Endothelial cell of umbilical vein (primary cell): ENCODE data around the gene TUSC2. TPM values are rescaled to one million over a fixed set of nuclear protein-coding genes. Genes with fewer than 3 reads are reported as not detected.

Experiments
- BruUV-seq: library from RNA; stranded (reverse); fragments of 400-500 nt; replicated peaks from 2 replicates; lab custom pipeline; 2021; lab: Mats Ljungman, UMichigan
- CTCF ChIA-PET: fragments of 300-600, 350-600 bp; sonication (Branson Sonifier 250); formaldehyde crosslinking; loops from one replicate; lab custom pipeline; 2021; ENCODE audit warnings: antibody characterized with exemption, inconsistent platforms; lab: Charles Lee
- POLR2A ChIA-PET: fragments of 300-600, 350-600 bp; sonication (Branson Sonifier 250); formaldehyde crosslinking; loops from one replicate; lab custom pipeline; 2021; ENCODE audit warnings: antibody characterized with exemption, inconsistent platforms; lab: Charles Lee
- DNase-seq: peaks from one replicate; pipeline ENCODE4 v3.0.0-alpha.2; 2011; ENCODE audit warnings: low read depth, low spot score
- FAIRE-seq: peaks from 2 replicates; lab custom pipeline; 2011; peaks lifted over from hg19 to GRCh38; lab: Jason Lieb, UNC
- H2AFZ ChIP-seq: 2 replicates; pipeline ENCODE4 v1.6.0; 2012; ENCODE audit warnings: low read depth, low read length, control low read depth, inconsistent platforms
- H3K27ac ChIP-seq: 2 replicates; pipeline ENCODE4 v1.5.1; 2011; ENCODE audit warnings: low read depth, mild to moderate bottlenecking, control low read depth, low read length, moderate library complexity; ENCODE audit not compliant: insufficient read depth
- H3K27me3 ChIP-seq, 2 experiments: 2 replicates each; pipeline versions ENCODE4 v1.6.0 to v1.6.1; 2011; ENCODE audit warnings: low read length in 2 of 2, mixed read lengths in 1 of 2; ENCODE audit not compliant: control insufficient read depth in 2 of 2, insufficient read depth in 2 of 2
- H3K36me3 ChIP-seq, 2 experiments: 2 replicates in 1 of 2; 3 replicates in 1 of 2; pipeline ENCODE4 v1.5.1; 2011; ENCODE audit warnings: low read length in 2 of 2, mild to moderate bottlenecking in 1 of 2, moderate library complexity in 1 of 2; ENCODE audit not compliant: control insufficient read depth in 2 of 2, insufficient read depth in 2 of 2; ENCODE audit errors: extremely low read depth in 1 of 2
- H3K4me1 ChIP-seq: 3 replicates; pipeline ENCODE4 v1.5.1; 2011; ENCODE audit warnings: mild to moderate bottlenecking, low read length; ENCODE audit not compliant: control insufficient read depth, insufficient read depth; ENCODE audit errors: extremely low read depth
- H3K4me2 ChIP-seq: 2 replicates; pipeline ENCODE4 v1.6.1; 2011; ENCODE audit warnings: low read length, control low read depth, mixed read lengths; ENCODE audit not compliant: insufficient read depth
- H3K4me3 ChIP-seq, 3 experiments: fragments of 200-600 bp in 1 of 3; sonication (generic), shearing (Covaris generic) in 1 of 3; replicated peaks in 1 of 3; 2 replicates each; pipeline ENCODE4 v1.5.1; 2011 to 2016; ENCODE audit warnings: control low read depth in 3 of 3, low read length in 3 of 3, mild to moderate bottlenecking in 2 of 3, inconsistent platforms in 1 of 3, low read depth in 1 of 3, moderate library complexity in 1 of 3; ENCODE audit not compliant: insufficient read depth in 1 of 3
- H3K79me2 ChIP-seq: 2 replicates; pipeline ENCODE4 v1.6.0; 2012; ENCODE audit warnings: low read length, inconsistent platforms; ENCODE audit not compliant: control insufficient read depth, insufficient read depth
- H3K9ac ChIP-seq: replicated peaks from 2 replicates; pipeline ENCODE3; 2011; ENCODE audit warnings: low read length, control low read depth; ENCODE audit not compliant: insufficient read depth; ENCODE audit errors: extremely low read depth
- H3K9me1 ChIP-seq: replicated peaks from 3 replicates; pipeline ENCODE4 v1.6.0; 2011; ENCODE audit warnings: mild to moderate bottlenecking, low read length; ENCODE audit not compliant: control insufficient read depth, insufficient read depth; ENCODE audit errors: extremely low read depth
- H3K9me3 ChIP-seq: replicated peaks from 2 replicates; pipeline ENCODE4 v1.5.1; 2012; ENCODE audit warnings: low read length, inconsistent platforms; ENCODE audit not compliant: control insufficient read depth, insufficient read depth
- H4K20me1 ChIP-seq: replicated peaks from 2 replicates; pipeline ENCODE3; 2011; ENCODE audit warnings: mild to moderate bottlenecking, low read length; ENCODE audit not compliant: control insufficient read depth, insufficient read depth; ENCODE audit errors: extremely low read depth
- CTCF ChIP-seq, 2 donors: IDR thresholded peaks; 1 replicate in 1 of 2; 2 replicates in 1 of 2; pipeline ENCODE4 v1.5.1; 2011; ENCODE audit warnings: low read length in 2 of 2, mild to moderate bottlenecking in 2 of 2, moderate library complexity in 2 of 2, control low read depth in 1 of 2, inconsistent platforms in 1 of 2, low read depth in 1 of 2; ENCODE audit not compliant: insufficient read depth in 1 of 2; ENCODE audit errors: extremely low read depth in 1 of 2
- EZH2 ChIP-seq: IDR thresholded peaks from 2 replicates; pipeline ENCODE4 v1.6.1; 2012; ENCODE audit warnings: borderline replicate concordance, low read depth, mild to moderate bottlenecking, moderate library complexity, low read length, inconsistent platforms; ENCODE audit not compliant: severe bottlenecking
- GATA2 ChIP-seq: IDR thresholded peaks from 2 replicates; pipeline ENCODE4 v1.7.0; 2011; ENCODE audit warnings: low read depth, mild to moderate bottlenecking, moderate library complexity, mixed read lengths, low read length; ENCODE audit not compliant: insufficient read length, insufficient read depth
- MAX ChIP-seq: IDR thresholded peaks from 2 replicates; pipeline ENCODE4 v1.6.1; 2011; ENCODE audit not compliant: insufficient read depth, insufficient read length
- dilution Hi-C: fragments of 300-500 bp; cut with MboI; formaldehyde crosslinking; loops from one replicate; pipeline ENCODE4 v1.15.0; 2019; ENCODE audit warnings: low sequenced_read_pairs; ENCODE audit not compliant: extremely low pct_ligation_motif_present
- intact Hi-C: fragments of 100-400 bp; cut with micrococcal nuclease; formaldehyde crosslinking; loops from one replicate; pipeline ENCODE4 v1.10.0; 2022
- polyA plus RNA-seq, 4 experiments: library from polyadenylated mRNA; depleted of rRNA in 3 of 4; stranded (reverse) in 3 of 4; unstranded in 1 of 4; fragments of >200 nt; gene quantifications; 2 replicates each; pipeline versions ENCODE4 v1.2.1 to v1.2.3, GENCODE V29; 2011 to 2012; ENCODE audit warnings: missing spikeins in 1 of 4
- total RNA-seq: library from RNA; stranded (reverse); gene quantifications from 2 replicates; pipeline ENCODE4 v1.2.3, GENCODE V29; 2021

The TUSC2 gene
- total and polyA plus RNA-seq, 2 donors (not counting 3 experiments of a cell fraction or from before 2014, with no cell fraction given): 30.0 to 89.0 TPM

- BruUV-seq: no TSS peak
- CTCF ChIA-PET: interaction anchor here (2.4 kb wide), 1 partner anchor 31 kb away, joined by 18 read pairs; no protein-coding TSS in a partner anchor
- POLR2A ChIA-PET: no interaction called here
- no peaks in the 10 kb centered on the region for H3K9me1 ChIP-seq
- peak overlapping the region; percentile 16 for H3K9ac ChIP-seq
- no peaks in the 10 kb centered on the region for H4K20me1 ChIP-seq
- dilution Hi-C loops: no loop called here
- H3K4me2 ChIP-seq: peak overlapping the region; percentile 26
- H3K4me3 ChIP-seq: no peak overlapping the region
- no peaks in the 10 kb centered on the region for H3K27me3 ChIP-seq
- intact Hi-C loops: no loop called here
- H2AFZ ChIP-seq: peak overlapping the region; percentile 47
- DNase-seq: no peak
- H3K27ac ChIP-seq: peak overlapping the region; percentile 4
- TF ChIP-seq CTCF (IDR thresholded peaks at IDR 0.05; ENCODE audit: extremely low read depth in 1 of 2, insufficient read depth in 1 of 2, low read depth in 1 of 2, low read length in 2 of 2) (no peak), GATA2 (no peak), MAX (no peak), EZH2 (no peak)
- no peaks in the 10 kb centered on the region for H3K9me3 ChIP-seq
- H3K4me1 ChIP-seq: peaks cover 14% of the 10 kb centered on the region
- FAIRE-seq: no peak
- peaks cover 1 to 19% of the 10 kb centered on the region in 2 experiments for H3K36me3 ChIP-seq
- peaks cover 27% of the 10 kb centered on the region for H3K79me2 ChIP-seq
Observed at GRCh38 chr3:50293079-50293801, 34.8 kb downstream of the TUSC2 start.
